CD14-positive monocyte (primary cell): ENCODE data around the gene FOXL2NB. TPM values are rescaled to one million over a fixed set of nuclear protein-coding genes. Genes with fewer than 3 reads are reported as not detected.

ENCODE experiments used
- DNase-seq, 3 donors: peaks; one replicate each; pipeline ENCODE4 v3.0.0-alpha.2; 2011 to 2022
- H2AFZ ChIP-seq: 2 replicates; pipeline ENCODE4 v1.6.0; 2012; ENCODE audit warnings: mild to moderate bottlenecking, low read depth, low read length, inconsistent platforms; ENCODE audit not compliant: insufficient read depth, poor library complexity, severe bottlenecking
- H3K27ac ChIP-seq, 2 donors: 1 replicate in 1 of 2; 2 replicates in 1 of 2; pipeline ENCODE4 v1.5.1; 2012 to 2013; ENCODE audit warnings: low read length in 2 of 2, control low read depth in 1 of 2, inconsistent platforms in 1 of 2, low read depth in 1 of 2, mild to moderate bottlenecking in 1 of 2
- H3K27me3 ChIP-seq, 2 donors: one replicate each; pipeline versions ENCODE4 v1.6.0 to v1.6.1; 2011 to 2013; ENCODE audit warnings: low read length in 2 of 2; ENCODE audit not compliant: control insufficient read depth in 2 of 2, insufficient read depth in 2 of 2
- H3K36me3 ChIP-seq, 2 donors: replicated peaks in 1 of 2; 1 replicate in 1 of 2; 2 replicates in 1 of 2; pipeline versions ENCODE4 v1.5.1 to v1.6.1; 2012 to 2013; ENCODE audit warnings: low read length in 2 of 2, control low read depth in 1 of 2, inconsistent platforms in 1 of 2, mild to moderate bottlenecking in 1 of 2; ENCODE audit not compliant: insufficient read depth in 2 of 2, control insufficient read depth in 1 of 2
- H3K4me1 ChIP-seq, 2 donors: 1 replicate in 1 of 2; 2 replicates in 1 of 2; pipeline versions ENCODE4 v1.5.1 to v1.6.1; 2012 to 2013; ENCODE audit warnings: low read length in 2 of 2, control low read depth in 1 of 2, inconsistent platforms in 1 of 2, mild to moderate bottlenecking in 1 of 2, moderate library complexity in 1 of 2; ENCODE audit not compliant: insufficient read depth in 2 of 2, control insufficient read depth in 1 of 2
- H3K4me2 ChIP-seq: replicated peaks from 2 replicates; pipeline ENCODE3; 2012; ENCODE audit warnings: low read length, moderate library complexity, mild to moderate bottlenecking; ENCODE audit not compliant: poor library complexity, severe bottlenecking; ENCODE audit errors: extremely low read depth
- H3K4me3 ChIP-seq, 3 experiments: fragments of 200-600 bp in 1 of 3; sonication (generic) in 1 of 3; replicated peaks in 1 of 3; 1 replicate in 2 of 3; 2 replicates in 1 of 3; pipeline ENCODE4 v1.5.1; 2011 to 2013; ENCODE audit warnings: low read length in 3 of 3, mild to moderate bottlenecking in 3 of 3, control low read depth in 2 of 3, low read depth in 2 of 3, inconsistent platforms in 1 of 3, moderate library complexity in 1 of 3
- H3K79me2 ChIP-seq: 2 replicates; pipeline ENCODE4 v1.6.0; 2012; ENCODE audit warnings: mild to moderate bottlenecking, control low read depth, inconsistent platforms, low read length, moderate library complexity; ENCODE audit not compliant: insufficient read depth
- H3K9ac ChIP-seq: 2 replicates; pipeline ENCODE4 v1.6.0; 2017; ENCODE audit warnings: low read length, mild to moderate bottlenecking; ENCODE audit not compliant: insufficient read depth, poor library complexity, severe bottlenecking
- H3K9me3 ChIP-seq, 2 donors: replicated peaks in 1 of 2; 1 replicate in 1 of 2; 2 replicates in 1 of 2; pipeline versions ENCODE4 v1.5.1 to v1.6.1; 2012 to 2013; ENCODE audit warnings: low read length in 2 of 2, control low read depth in 1 of 2; ENCODE audit not compliant: control insufficient read depth in 1 of 2, insufficient read depth in 1 of 2
- H4K20me1 ChIP-seq: 2 replicates; pipeline ENCODE4 v1.6.0; 2012; ENCODE audit warnings: mild to moderate bottlenecking, low read length, control low read depth, moderate library complexity; ENCODE audit not compliant: insufficient read depth
- H3K27ac Mint-ChIP-seq, 7 donors: one replicate each; pipeline ENCODE4 v1.8.0; 2020; ENCODE audit warnings: mild to moderate bottlenecking in 7 of 7, mixed read lengths in 7 of 7, moderate library complexity in 6 of 7, inconsistent platforms in 2 of 7
- H3K27me3 Mint-ChIP-seq, 3 donors: one replicate each; pipeline ENCODE4 v1.8.0; 2021 to 2022; ENCODE audit warnings: low read depth in 3 of 3, mild to moderate bottlenecking in 3 of 3, mixed read lengths in 3 of 3, moderate library complexity in 3 of 3, inconsistent platforms in 1 of 3
- H3K36me3 Mint-ChIP-seq, 2 donors: one replicate each; pipeline ENCODE4 v1.8.0; 2020; ENCODE audit warnings: mixed read lengths in 2 of 2, inconsistent platforms in 1 of 2, mild to moderate bottlenecking in 1 of 2
- H3K4me1 Mint-ChIP-seq: one replicate; pipeline ENCODE4 v1.8.0; 2020; ENCODE audit warnings: mild to moderate bottlenecking, mixed read lengths
- H3K4me3 Mint-ChIP-seq, 2 donors: one replicate each; pipeline ENCODE4 v1.8.0; 2020; ENCODE audit warnings: mild to moderate bottlenecking in 2 of 2, mixed read lengths in 2 of 2, moderate library complexity in 1 of 2
- H3K9me3 Mint-ChIP-seq, 7 donors: one replicate each; pipeline ENCODE4 v1.8.0; 2020 to 2022; ENCODE audit warnings: mixed read lengths in 7 of 7, mild to moderate bottlenecking in 6 of 7, moderate library complexity in 6 of 7, inconsistent platforms in 2 of 7
- CTCF ChIP-seq: fragments of 200-600 bp; IDR thresholded peaks from one replicate; pipeline ENCODE4 v1.8.0; 2022; ENCODE audit warnings: antibody characterized with exemption, mild to moderate bottlenecking
- WGBS: methylation state at CpG from one replicate; pipeline ENCODE4 v1.1.5; 2013; ENCODE audit warnings: missing lambda C conversion rate; ENCODE audit not compliant: insufficient coverage; 5-methylcytosine and 5-hydroxymethylcytosine counted together
- intact Hi-C, 2 donors: fragments of 100-400 bp; cut with micrococcal nuclease; formaldehyde crosslinking; loops; one replicate each; pipeline versions ENCODE4 v1.15.0 to v1.15.1; 2023
- polyA plus RNA-seq, 3 donors: library from polyadenylated mRNA; depleted of rRNA in 1 of 3; unstranded in 2 of 3; stranded (reverse) in 1 of 3; fragments of 300-500 nt in 2 of 3; fragments of >200 nt in 1 of 3; fragmentation: Illumina TruSeq in 2 of 3; gene quantifications; 1 replicate in 2 of 3; 2 replicates in 1 of 3; pipeline ENCODE4 v1.2.3, GENCODE V29; 2012 to 2021

The FOXL2NB gene
- polyA plus RNA-seq, 3 donors = not detected

DNA sequence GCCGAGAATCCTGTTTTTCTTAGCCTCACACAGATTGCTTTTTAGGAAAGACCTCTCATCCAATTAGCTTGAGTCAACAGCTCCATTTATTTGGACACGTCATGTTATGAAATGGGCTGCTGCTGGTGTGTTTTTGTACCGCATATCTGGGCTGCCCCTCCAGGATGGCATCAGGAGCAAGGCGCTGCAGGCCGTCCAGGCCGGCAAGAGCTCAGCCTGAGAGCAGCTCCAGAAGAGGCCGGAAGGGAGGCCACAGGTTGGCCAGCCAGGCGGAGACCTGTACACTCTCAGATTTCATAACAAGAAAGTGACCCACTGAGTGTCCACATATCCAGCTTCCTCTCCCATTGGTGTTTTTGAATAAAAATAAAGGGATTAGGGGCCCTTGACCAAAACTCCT is 28.3 kb downstream of the FOXL2NB start:
- Histone ChIP-seq H3K27ac (no peak overlapping the region), H3K79me2 (no peaks in the 10 kb centered on the region), H4K20me1 (no peaks in the 10 kb centered on the region), H3K4me1 (no peaks in the 10 kb centered on the region), H3K9me3 (no peaks in the 10 kb centered on the region), H3K4me3 (no peak overlapping the region), H3K4me2 (no peak overlapping the region), H3K36me3 (no peaks in the 10 kb centered on the region), H2AFZ (no peak overlapping the region), H3K9ac (no peak overlapping the region), H3K27me3 (no peaks in the 10 kb centered on the region)
- Mint-ChIP-seq H3K9me3 (peaks cover 0 to 1% (median 0%) of the 10 kb centered on the region in 7 donors), H3K4me3 (no peak overlapping the region), H3K27me3 (peaks cover 3 to 19% (median 10%) of the 10 kb centered on the region in 3 donors), H3K4me1 (no peaks in the 10 kb centered on the region), H3K36me3 (no peaks in the 10 kb centered on the region), H3K27ac (peak overlapping the region in 1 of 7 donors; percentile 61)
- TF ChIP-seq CTCF = no peak
- intact Hi-C loops = no loop called here
- 100% methylated on average over 3 of the region's 8 CpGs for WGBS
- DNase-seq = no peak

- no peak overlapping the region for H3K9ac ChIP-seq
- no peaks in the 10 kb centered on the region for H3K79me2 ChIP-seq
- peaks cover 3 to 15% (median 8%) of the 10 kb centered on the region in 3 donors for H3K27me3 Mint-ChIP-seq
- no peak for TF ChIP-seq CTCF
- no peaks in the 10 kb centered on the region for H3K27me3 ChIP-seq
- H3K27ac ChIP-seq = no peak overlapping the region
- H3K4me3 Mint-ChIP-seq = no peak overlapping the region
- H3K36me3 Mint-ChIP-seq = no peaks in the 10 kb centered on the region
- peaks cover 0 to 2% (median 0%) of the 10 kb centered on the region in 7 donors for H3K9me3 Mint-ChIP-seq
- H3K4me3 ChIP-seq = no peak overlapping the region
- H3K4me2 ChIP-seq = no peak overlapping the region
- H3K36me3 ChIP-seq = no peaks in the 10 kb centered on the region
- H3K4me1 ChIP-seq = no peaks in the 10 kb centered on the region
- no peak overlapping the region for H3K27ac Mint-ChIP-seq
- H4K20me1 ChIP-seq = no peaks in the 10 kb centered on the region
- DNase-seq = no peak
- H2AFZ ChIP-seq = no peak overlapping the region
- no peaks in the 10 kb centered on the region for H3K4me1 Mint-ChIP-seq
- intact Hi-C loops = no loop called here
- H3K9me3 ChIP-seq = no peaks in the 10 kb centered on the region
Measured at GRCh38 chr3:138976047-138976446, 29.0 kb downstream of the FOXL2NB start.
